Prostate gland (tissue), 2 donors: ENCODE data around the gene SCLY. TPM values are rescaled to one million over a fixed set of nuclear protein-coding genes. Genes with fewer than 3 reads are reported as not detected.
A peak's percentile ranks its signal among the peaks of the same experiment; 100 is the strongest.

ENCODE experiments used
- DNase-seq: peaks from one replicate; pipeline ENCODE4 v3.0.0-alpha.2; 2019; ENCODE audit warnings: low spot score
- H3K27ac ChIP-seq, 2 donors: fragments of 200-600 bp; sonication (generic); 2 replicates each; pipeline ENCODE4 v1.5.1; 2017 to 2019
- H3K27me3 ChIP-seq: fragments of 200-600 bp; sonication (generic); replicated peaks from 2 replicates; pipeline ENCODE4 v1.5.1; 2019; ENCODE audit not compliant: insufficient read depth
- H3K36me3 ChIP-seq, 2 donors: fragments of 200-600 bp; sonication (generic); 1 replicate in 1 of 2; 2 replicates in 1 of 2; pipeline versions ENCODE4 v1.5.1 to v1.8.1; 2017 to 2019
- H3K4me1 ChIP-seq: fragments of 200-600 bp; sonication (generic); replicated peaks from 2 replicates; pipeline ENCODE4 v1.5.1; 2019
- H3K4me3 ChIP-seq, 2 donors: fragments of 200-600 bp; sonication (generic); 2 replicates each; pipeline ENCODE4 v1.5.1; 2017 to 2019
- H3K9me3 ChIP-seq: fragments of 200-600 bp; sonication (generic); 2 replicates; pipeline ENCODE4 v1.5.1; 2017
- CTCF ChIP-seq, 4 experiments: fragments of 200-600 bp in 2 of 4; fragments of 450-650 bp in 2 of 4; sonication (generic) in 2 of 4; IDR thresholded peaks; 1 replicate in 3 of 4; 2 replicates in 1 of 4; pipeline ENCODE4 v1.5.1; 2016 to 2019; ENCODE audit warnings: antibody characterized with exemption in 4 of 4, mild to moderate bottlenecking in 2 of 4, moderate library complexity in 2 of 4
- POLR2A ChIP-seq: fragments of 450-650 bp; IDR thresholded peaks from one replicate; pipeline ENCODE4 v1.6.1; 2016; ENCODE audit warnings: antibody characterized with exemption, mild to moderate bottlenecking
- POLR2AphosphoS5 ChIP-seq: sonication (generic); formaldehyde crosslinking; IDR thresholded peaks from one replicate; pipeline ENCODE4 v1.6.1; 2017; ENCODE audit warnings: antibody characterized with exemption
- WGBS: methylation state at CpG from one replicate; pipeline ENCODE4 v1.1.5; 2018; 5-methylcytosine and 5-hydroxymethylcytosine counted together
- intact Hi-C: fragments of 100-400 bp; cut with DNase I; formaldehyde crosslinking; loops from one replicate; pipeline ENCODE4 v1.14.2; 2022
- total RNA-seq, 2 donors: library from RNA; depleted of rRNA; stranded (reverse); fragments of >200 nt; gene quantifications; one replicate each; pipeline ENCODE4 v1.1.0, GENCODE V29; 2016

Gene SCLY
- total RNA-seq, 2 donors from 2014 or later: 11.5 to 16.1 TPM

- 70% methylated on average over 3 of the region's 3 CpGs for WGBS
These were observed 1.3 kb upstream of the SCLY start for GRCh38 chr2:238059505-238059904.

GRCh38 chr2:238060096-238060541 is 682 bp upstream of the SCLY start:
- Histone ChIP-seq H3K27me3 (no peaks in the 10 kb centered on the region), H3K36me3 (no peaks in the 10 kb centered on the region), H3K4me1 (peaks cover 4% of the 10 kb centered on the region), H3K4me3 (peak overlapping the region; percentile 88 to 92), H3K9me3 (no peaks in the 10 kb centered on the region), H3K27ac (peak overlapping the region; percentile 86)
- no peak for DNase-seq
- WGBS: 4% methylated on average over 18 of the region's 18 CpGs
- TF ChIP-seq CTCF (IDR thresholded peaks at IDR 0.05): no peak
- TF ChIP-seq POLR2AphosphoS5: no peak
- TF ChIP-seq POLR2A: no peak
- intact Hi-C loops: loop anchor here (5.0 kb wide), 2 partner anchors 138 to 203 kb away; partner anchors contain the start of gene RAMP1

More at GRCh38 chr2:238059505-238059904, 1.3 kb upstream of the SCLY start:
- H3K27me3 ChIP-seq: no peaks in the 10 kb centered on the region
- TF ChIP-seq POLR2AphosphoS5 (no peak), POLR2A (no peak)
- no peak overlapping the region for H3K27ac ChIP-seq
- H3K36me3 ChIP-seq: no peaks in the 10 kb centered on the region
- H3K4me1 ChIP-seq: peaks cover 4% of the 10 kb centered on the region
- intact Hi-C loops: no loop called here
- no peak overlapping the region for H3K4me3 ChIP-seq
- DNase-seq: no peak
- no peaks in the 10 kb centered on the region for H3K9me3 ChIP-seq

DNA sequence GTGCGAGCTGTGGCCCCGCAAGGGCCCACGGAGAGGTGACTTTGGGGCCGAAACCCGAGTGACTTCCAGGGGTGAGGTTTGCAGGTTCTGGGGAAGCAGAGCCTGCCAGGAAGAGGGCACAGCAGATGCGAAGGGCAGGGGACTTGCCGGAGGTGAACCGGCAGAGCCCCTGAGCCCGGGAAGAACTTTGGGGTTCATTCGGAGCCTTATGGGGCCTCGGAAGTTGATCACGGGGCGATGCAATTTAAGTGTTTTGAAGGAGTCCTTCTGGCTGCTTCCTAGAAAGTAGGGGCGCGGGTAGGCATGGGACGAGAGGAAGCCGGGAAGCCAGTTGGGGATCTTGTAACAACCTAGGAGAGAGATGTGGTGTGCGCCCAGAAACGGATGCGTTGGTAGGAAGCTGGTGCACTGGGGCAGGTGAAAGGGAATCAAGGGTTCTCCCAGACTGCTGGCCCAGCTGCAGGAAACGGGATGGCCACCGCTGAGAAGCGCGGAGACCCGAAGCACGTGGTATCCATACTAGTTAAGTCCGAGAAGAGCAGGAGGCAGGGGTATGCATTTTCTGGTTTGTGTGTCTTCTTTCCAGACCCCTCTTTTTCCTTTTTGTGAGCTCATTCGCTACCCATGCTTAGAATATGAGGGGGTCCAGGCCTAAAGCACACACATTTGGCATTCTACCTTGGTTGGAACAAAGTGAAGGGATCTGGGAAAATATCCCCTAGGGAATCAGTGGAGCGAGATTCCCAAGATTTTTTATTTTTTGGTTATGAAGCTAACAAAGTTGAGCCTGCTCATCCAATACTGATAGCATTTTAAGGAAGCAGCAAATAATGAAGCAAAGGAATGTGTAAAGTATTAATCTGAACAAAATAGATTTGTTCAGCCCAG is 758 bp downstream of the SCLY start:
- peaks cover 0 to 4% of the 10 kb centered on the region in 2 donors for H3K36me3 ChIP-seq
- peaks cover 4% of the 10 kb centered on the region for H3K4me1 ChIP-seq
- WGBS: 3% methylated on average over 27 of the region's 29 CpGs
- H3K27ac ChIP-seq: peak overlapping the region; percentile 67 to 73
- no peaks in the 10 kb centered on the region for H3K27me3 ChIP-seq
- no peaks in the 10 kb centered on the region for H3K9me3 ChIP-seq
- DNase-seq: peak; percentile 18
- peak overlapping the region; percentile 88 to 92 for H3K4me3 ChIP-seq
- intact Hi-C loops: loop anchor here (5.0 kb wide), 2 partner anchors 139 to 204 kb away; partner anchors contain the start of gene RAMP1
- no peak for TF ChIP-seq CTCF (IDR thresholded peaks at IDR 0.05)
- no peak for TF ChIP-seq POLR2AphosphoS5
- TF ChIP-seq POLR2A: no peak

DNA sequence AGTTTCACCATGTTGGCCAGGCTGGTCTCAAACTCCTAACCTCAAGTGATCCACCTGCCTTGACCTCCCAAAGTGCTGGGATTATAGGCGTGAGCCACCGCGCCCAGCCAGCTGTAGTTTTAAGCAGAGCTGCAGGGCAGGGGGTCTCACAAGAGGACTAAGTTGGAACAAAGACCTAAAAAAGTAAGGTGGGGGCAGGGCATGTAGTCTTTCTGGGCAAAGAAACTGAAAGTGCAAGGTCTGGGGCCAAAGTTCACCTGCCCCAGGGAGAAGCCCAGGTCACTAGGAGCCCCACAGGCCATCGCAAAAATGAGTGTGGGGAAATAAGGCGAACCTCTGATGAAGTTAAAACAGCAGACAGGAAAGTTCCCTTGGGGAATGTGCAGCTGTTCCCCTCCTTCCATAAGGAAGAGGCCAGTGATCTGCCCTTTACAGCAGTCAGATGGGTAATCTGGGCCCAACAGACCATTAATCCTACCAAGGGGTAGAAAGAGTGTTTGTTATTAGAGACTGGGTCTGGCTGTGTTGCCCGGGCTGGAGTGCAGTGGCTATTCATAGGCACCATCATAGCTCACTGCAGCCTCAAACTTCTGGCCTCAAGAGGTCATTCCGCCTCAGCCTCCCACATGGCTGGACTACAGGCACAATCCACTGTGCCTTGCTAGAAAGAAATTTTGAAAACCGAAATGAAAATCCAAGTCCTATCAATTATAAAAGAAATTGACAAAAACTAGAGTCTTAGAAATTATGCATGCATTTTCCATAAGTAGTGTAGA is 2.8 kb downstream of the SCLY start:
- 95% methylated on average over 8 of the region's 8 CpGs for WGBS
- Histone ChIP-seq H3K27ac (no peak overlapping the region), H3K27me3 (no peaks in the 10 kb centered on the region), H3K9me3 (no peaks in the 10 kb centered on the region), H3K36me3 (peaks cover 0 to 4% of the 10 kb centered on the region in 2 donors), H3K4me3 (no peak overlapping the region), H3K4me1 (peaks cover 4% of the 10 kb centered on the region)
- DNase-seq: no peak
- no peak for TF ChIP-seq POLR2A
- TF ChIP-seq CTCF (IDR thresholded peaks at IDR 0.05): no peak
- TF ChIP-seq POLR2AphosphoS5: no peak
- intact Hi-C loops: loop anchor here (5.0 kb wide), 2 partner anchors 141 to 206 kb away; partner anchors contain the start of gene RAMP1

DNA sequence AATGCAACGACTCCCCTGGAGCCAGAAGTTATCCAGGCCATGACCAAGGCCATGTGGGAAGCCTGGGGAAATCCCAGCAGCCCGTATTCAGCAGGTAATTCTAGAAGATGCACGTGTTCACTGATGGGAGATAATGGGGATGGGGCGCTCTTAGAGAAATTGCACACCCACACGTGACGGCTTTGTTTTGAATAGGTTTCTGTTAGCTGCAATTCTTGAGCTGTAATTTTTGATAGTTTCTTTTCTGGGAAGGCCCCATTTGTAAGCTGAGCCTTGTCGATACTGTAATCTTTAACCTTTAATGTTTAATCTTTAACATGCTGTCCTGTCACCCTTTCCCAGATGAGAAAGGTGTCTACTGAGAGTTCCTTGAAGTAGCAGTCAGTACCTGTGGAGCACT is 3.6 kb downstream of the SCLY start:
- Histone ChIP-seq H3K27me3 (no peaks in the 10 kb centered on the region), H3K4me3 (no peak overlapping the region), H3K4me1 (peaks cover 4% of the 10 kb centered on the region), H3K27ac (no peak overlapping the region), H3K36me3 (peaks cover 0 to 4% of the 10 kb centered on the region in 2 donors), H3K9me3 (no peaks in the 10 kb centered on the region)
- 78% methylated on average over 7 of the region's 7 CpGs for WGBS
- DNase-seq: no peak
- TF ChIP-seq POLR2AphosphoS5 (no peak), CTCF (IDR thresholded peaks at IDR 0.05) (no peak), POLR2A (no peak)
- intact Hi-C loops: loop anchor here (5.0 kb wide), 2 partner anchors 142 to 207 kb away; partner anchors contain the start of gene RAMP1
